Loucy (cell line): Measurements from ENCODE around the gene CERS5.

Experiments used
- H2AFZ ChIP-seq: fragments of 200-600 bp; sonication (generic); 2 replicates; pipeline ENCODE4 v1.6.0; 2016; ENCODE audit warnings: antibody characterized with exemption, mild to moderate bottlenecking, low read length, moderate library complexity
- H3F3A ChIP-seq: fragments of 200-600 bp; 2 replicates; pipeline ENCODE4 v1.6.0; 2016; ENCODE audit warnings: antibody characterized with exemption, low read depth, mild to moderate bottlenecking
- H3K27me3 ChIP-seq: fragments of 200-600 bp; sonication (generic); 2 replicates; pipeline ENCODE4 v1.6.1; 2014; ENCODE audit warnings: low read length, mild to moderate bottlenecking; ENCODE audit not compliant: insufficient read depth, poor library complexity, severe bottlenecking
- H3K36me3 ChIP-seq: fragments of 200-600 bp; sonication (generic); 2 replicates; pipeline ENCODE4 v1.6.1; 2016; ENCODE audit warnings: low read length; ENCODE audit not compliant: insufficient read depth
- H3K4me1 ChIP-seq: fragments of 200-600 bp; sonication (generic); 2 replicates; pipeline ENCODE4 v1.5.1; 2014; ENCODE audit warnings: low read length, mild to moderate bottlenecking; ENCODE audit not compliant: insufficient read depth, poor library complexity, severe bottlenecking
- H3K4me2 ChIP-seq: fragments of 200-600 bp; sonication (generic); 2 replicates; pipeline ENCODE4 v1.6.0; 2014; ENCODE audit warnings: antibody characterized with exemption, low read length, low read depth, mild to moderate bottlenecking; ENCODE audit not compliant: poor library complexity, severe bottlenecking
- H3K4me3 ChIP-seq: fragments of 200-600 bp; sonication (generic); 2 replicates; pipeline ENCODE4 v1.5.1; 2014; ENCODE audit warnings: low read length, mild to moderate bottlenecking, mixed read lengths; ENCODE audit not compliant: poor library complexity, severe bottlenecking
- H3K79me2 ChIP-seq: fragments of 200-600 bp; sonication (generic); 2 replicates; pipeline ENCODE4 v1.6.1; 2014; ENCODE audit warnings: low read length; ENCODE audit not compliant: insufficient read depth
- H3K9ac ChIP-seq: fragments of 200-600 bp; sonication (generic); 2 replicates; pipeline ENCODE4 v1.6.0; 2014; ENCODE audit warnings: mild to moderate bottlenecking, low read depth, low read length, moderate library complexity; ENCODE audit not compliant: poor library complexity, severe bottlenecking
- H3K9me2 ChIP-seq: fragments of 200-600 bp; sonication (generic); replicated peaks from 2 replicates; pipeline ENCODE4 v1.6.1; 2016; ENCODE audit warnings: low read depth, low read length, mixed read lengths
- H3K9me3 ChIP-seq: fragments of 200-600 bp; sonication (generic); 2 replicates; pipeline ENCODE4 v1.6.1; 2014; ENCODE audit warnings: mild to moderate bottlenecking, antibody characterized with exemption, low read length, low read depth; ENCODE audit not compliant: insufficient read depth
- H4K20me1 ChIP-seq: fragments of 200-600 bp; sonication (generic); 2 replicates; pipeline ENCODE4 v1.6.0; 2014; ENCODE audit warnings: antibody characterized with exemption, low read length, mild to moderate bottlenecking; ENCODE audit not compliant: insufficient read depth, poor library complexity, severe bottlenecking
- CTCF ChIP-seq: fragments of 200-600 bp; sonication (generic); conservative IDR thresholded peaks from 2 replicates; pipeline ENCODE4 v1.5.1; 2014; ENCODE audit warnings: mild to moderate bottlenecking, antibody characterized with exemption, low read length
- EZH2phosphoT487 ChIP-seq: fragments of 200-600 bp; IDR thresholded peaks from 2 replicates; pipeline ENCODE4 v1.6.1; 2018; ENCODE audit warnings: antibody characterized with exemption, mild to moderate bottlenecking, moderate library complexity, borderline replicate concordance

Gene CERS5

GRCh38 chr12:50097952-50098351 lies 69.2 kb downstream of the CERS5 start:
- no peak for TF ChIP-seq EZH2phosphoT487
- no peak for TF ChIP-seq CTCF
- H3K36me3 ChIP-seq = peaks cover 70% of the 10 kb centered on the region; the same call in 1 of the 2 replicates

GRCh38 chr12:50090391-50090790 lies 76.8 kb downstream of the CERS5 start:
- Histone ChIP-seq H3K4me1 (peaks cover 24% of the 10 kb centered on the region), H3K9me3 (no peaks in the 10 kb centered on the region), H3K27me3 (no peaks in the 10 kb centered on the region), H3K4me3 (no peak overlapping the region), H3K79me2 (peaks cover 20% of the 10 kb centered on the region), H2AFZ (no peak overlapping the region), H3K9me2 (no peaks in the 10 kb centered on the region), H3K4me2 (no peak overlapping the region), H3F3A (peaks cover 19% of the 10 kb centered on the region), H3K9ac (no peak overlapping the region), H3K36me3 (peaks cover 54% of the 10 kb centered on the region), H4K20me1 (peaks cover 23% of the 10 kb centered on the region)
- TF ChIP-seq EZH2phosphoT487 = no peak
- no peak for TF ChIP-seq CTCF

More at GRCh38 chr12:50097952-50098351, 69.2 kb downstream of the CERS5 start:
- H2AFZ ChIP-seq = no peak overlapping the region
- H3K4me1 ChIP-seq = no peaks in the 10 kb centered on the region
- H4K20me1 ChIP-seq = no peaks in the 10 kb centered on the region
- H3K79me2 ChIP-seq = no peaks in the 10 kb centered on the region
- H3K27me3 ChIP-seq = no peaks in the 10 kb centered on the region
- no peak overlapping the region for H3K4me2 ChIP-seq
- H3F3A ChIP-seq = no peaks in the 10 kb centered on the region
- H3K9me3 ChIP-seq = no peaks in the 10 kb centered on the region
- H3K4me3 ChIP-seq = no peak overlapping the region
- no peak overlapping the region for H3K9ac ChIP-seq
- H3K9me2 ChIP-seq = no peaks in the 10 kb centered on the region

GRCh38 chr12:50089730-50090129 lies 77.4 kb downstream of the CERS5 start:
- Histone ChIP-seq H3K79me2 (peaks cover 21% of the 10 kb centered on the region), H3K4me1 (peaks cover 24% of the 10 kb centered on the region), H3K36me3 (peaks cover 48% of the 10 kb centered on the region), H3K4me3 (no peak overlapping the region), H4K20me1 (peaks cover 23% of the 10 kb centered on the region), H2AFZ (no peak overlapping the region), H3K27me3 (no peaks in the 10 kb centered on the region), H3K9me3 (no peaks in the 10 kb centered on the region), H3K9me2 (no peaks in the 10 kb centered on the region), H3K4me2 (no peak overlapping the region), H3K9ac (no peak overlapping the region), H3F3A (peaks cover 19% of the 10 kb centered on the region)
- TF ChIP-seq CTCF (no peak), EZH2phosphoT487 (no peak)
